Lower leg skin (tissue), 3 donors: ENCODE measurements around the gene MCTP1.

ENCODE experiments used
- POLR2A ChIP-seq, 2 donors: fragments of 450-650 bp; IDR thresholded peaks; one replicate each; pipeline ENCODE4 v1.6.1; 2016 to 2017; ENCODE audit warnings: antibody characterized with exemption in 2 of 2, mild to moderate bottlenecking in 1 of 2, moderate library complexity in 1 of 2
- TF ChIP-seq, protein P1 (sequence below), 3 donors: fragments of 450-650 bp; IDR thresholded peaks; one replicate each; pipeline ENCODE4 v1.5.1; 2016; ENCODE audit warnings: antibody characterized with exemption in 3 of 3, mild to moderate bottlenecking in 3 of 3, moderate library complexity in 2 of 3

DNA sequence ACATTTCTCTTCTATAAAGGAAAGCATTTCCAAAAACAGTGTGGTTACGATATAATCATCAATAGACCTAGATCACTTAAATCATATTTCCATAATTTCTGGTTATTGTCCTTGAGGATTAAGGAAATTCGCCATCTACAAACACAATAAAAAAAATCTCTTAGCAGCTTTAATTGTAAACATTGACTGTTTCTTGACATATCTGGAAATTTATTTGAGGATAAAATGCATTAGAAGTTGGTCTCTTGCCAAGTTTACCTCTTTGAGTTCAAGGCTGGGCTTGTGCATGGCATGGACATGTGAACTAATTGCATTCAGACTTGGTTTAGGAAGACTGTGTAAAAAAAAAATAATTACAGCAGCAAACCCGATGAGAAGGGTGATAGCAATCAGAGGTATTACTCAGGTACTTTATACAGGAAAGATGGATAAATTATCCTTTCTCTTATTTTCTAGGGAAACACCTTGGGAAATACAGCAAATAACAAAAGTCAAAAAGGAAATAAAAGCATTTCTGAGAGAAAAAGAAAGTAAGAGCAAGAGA lies 428.6 kb downstream of the MCTP1 start:
- TF ChIP-seq, protein P1, sequence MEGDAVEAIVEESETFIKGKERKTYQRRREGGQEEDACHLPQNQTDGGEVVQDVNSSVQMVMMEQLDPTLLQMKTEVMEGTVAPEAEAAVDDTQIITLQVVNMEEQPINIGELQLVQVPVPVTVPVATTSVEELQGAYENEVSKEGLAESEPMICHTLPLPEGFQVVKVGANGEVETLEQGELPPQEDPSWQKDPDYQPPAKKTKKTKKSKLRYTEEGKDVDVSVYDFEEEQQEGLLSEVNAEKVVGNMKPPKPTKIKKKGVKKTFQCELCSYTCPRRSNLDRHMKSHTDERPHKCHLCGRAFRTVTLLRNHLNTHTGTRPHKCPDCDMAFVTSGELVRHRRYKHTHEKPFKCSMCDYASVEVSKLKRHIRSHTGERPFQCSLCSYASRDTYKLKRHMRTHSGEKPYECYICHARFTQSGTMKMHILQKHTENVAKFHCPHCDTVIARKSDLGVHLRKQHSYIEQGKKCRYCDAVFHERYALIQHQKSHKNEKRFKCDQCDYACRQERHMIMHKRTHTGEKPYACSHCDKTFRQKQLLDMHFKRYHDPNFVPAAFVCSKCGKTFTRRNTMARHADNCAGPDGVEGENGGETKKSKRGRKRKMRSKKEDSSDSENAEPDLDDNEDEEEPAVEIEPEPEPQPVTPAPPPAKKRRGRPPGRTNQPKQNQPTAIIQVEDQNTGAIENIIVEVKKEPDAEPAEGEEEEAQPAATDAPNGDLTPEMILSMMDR (IDR thresholded peaks at IDR 0.05): no peak
- TF ChIP-seq POLR2A (IDR thresholded peaks at IDR 0.05): no peak
